Osteocyte (in vitro differentiated cells): ENCODE data around the gene TAF1C. TPM values are rescaled to one million over a fixed set of nuclear protein-coding genes. Genes with fewer than 3 reads are reported as not detected.
A peak's percentile ranks its signal among the peaks of the same experiment; 100 is the strongest.

ENCODE experiments used
- DNase-seq: peaks from one replicate; pipeline ENCODE4 v3.0.0; 2021; ENCODE audit warnings: mixed read lengths; ENCODE audit not compliant: unreplicated experiment; ENCODE audit errors: extremely low spot score
- H3K27ac Mint-ChIP-seq: one replicate; pipeline ENCODE4 v1.8.0; 2021; ENCODE audit warnings: mild to moderate bottlenecking, mixed read lengths; ENCODE audit not compliant: unreplicated experiment
- H3K27me3 Mint-ChIP-seq: one replicate; pipeline ENCODE4 v1.8.0; 2021; ENCODE audit warnings: mixed read lengths; ENCODE audit not compliant: unreplicated experiment
- H3K36me3 Mint-ChIP-seq: one replicate; pipeline ENCODE4 v1.8.0; 2021; ENCODE audit warnings: mixed read lengths; ENCODE audit not compliant: unreplicated experiment
- H3K4me1 Mint-ChIP-seq: one replicate; pipeline ENCODE4 v1.8.0; 2021; ENCODE audit warnings: mixed read lengths; ENCODE audit not compliant: unreplicated experiment
- H3K4me3 Mint-ChIP-seq: one replicate; pipeline ENCODE4 v1.8.0; 2021; ENCODE audit warnings: mild to moderate bottlenecking, moderate library complexity, mixed read lengths; ENCODE audit not compliant: unreplicated experiment
- H3K9me3 Mint-ChIP-seq: one replicate; pipeline ENCODE4 v1.8.0; 2021; ENCODE audit warnings: mixed read lengths; ENCODE audit not compliant: unreplicated experiment
- CTCF ChIP-seq: fragments of 200-600 bp; sonication (generic); IDR thresholded peaks from 2 replicates; pipeline ENCODE4 v1.5.0; 2021; ENCODE audit warnings: antibody characterized with exemption, mild to moderate bottlenecking, moderate library complexity
- total RNA-seq: library from RNA; stranded (reverse); gene quantifications from 2 replicates; pipeline ENCODE4 v1.2.1, GENCODE V29; 2021

Gene TAF1C
- total RNA-seq, 1 donor from 2014 or later = 47.9 TPM

- no peaks in the 10 kb centered on the region for H3K36me3 Mint-ChIP-seq
- H3K4me1 Mint-ChIP-seq = no peaks in the 10 kb centered on the region
- no peak overlapping the region for H3K4me3 Mint-ChIP-seq
- no peak overlapping the region for H3K27ac Mint-ChIP-seq
- no peaks in the 10 kb centered on the region for H3K9me3 Mint-ChIP-seq
- TF ChIP-seq CTCF = no peak
- no peak for DNase-seq
- H3K27me3 Mint-ChIP-seq = peaks cover 44% of the 10 kb centered on the region
Measured at GRCh38 chr16:84155226-84155625, 31.6 kb downstream of the TAF1C start.

GRCh38 chr16:84153660-84154214, 33.1 kb downstream of the TAF1C start:
- no peak for TF ChIP-seq CTCF
- peaks cover 35% of the 10 kb centered on the region for H3K27me3 Mint-ChIP-seq
- no peak for DNase-seq
- no peaks in the 10 kb centered on the region for H3K36me3 Mint-ChIP-seq
- no peak overlapping the region for H3K27ac Mint-ChIP-seq
- H3K4me1 Mint-ChIP-seq = no peaks in the 10 kb centered on the region
- H3K4me3 Mint-ChIP-seq = no peak overlapping the region
- H3K9me3 Mint-ChIP-seq = no peaks in the 10 kb centered on the region

GRCh38 chr16:84150926-84151325, 35.9 kb downstream of the TAF1C start:
- H3K27ac Mint-ChIP-seq = no peak overlapping the region
- H3K36me3 Mint-ChIP-seq = no peaks in the 10 kb centered on the region

GRCh38 chr16:84144859-84145639, 41.8 kb downstream of the TAF1C start, which contains the start of the genes DNAAF1 and HSDL1:
Gene DNAAF1, plus strand, starts transcription at chr16:84145308. Its CDS starts 133 bp downstream, at chr16:84145441.
Gene HSDL1, minus strand, starts transcription at chr16:84145177. Its CDS starts 13,856 bp downstream, at chr16:84131321.
- TF ChIP-seq CTCF = no peak
- Mint-ChIP-seq H3K9me3 (no peaks in the 10 kb centered on the region), H3K36me3 (no peaks in the 10 kb centered on the region), H3K27ac (peak within 1 kb of the TSS; percentile 35), H3K27me3 (peaks cover 16% of the 10 kb centered on the region), H3K4me1 (peaks cover 12% of the 10 kb centered on the region), H3K4me3 (peak within 1 kb of the TSS; percentile 93)
- DNase-seq = peak; percentile 98

More at GRCh38 chr16:84150926-84151325, 35.9 kb downstream of the TAF1C start:
- Mint-ChIP-seq H3K9me3 (no peaks in the 10 kb centered on the region), H3K27me3 (peaks cover 32% of the 10 kb centered on the region), H3K4me3 (no peak overlapping the region), H3K4me1 (no peaks in the 10 kb centered on the region)
- no peak for DNase-seq
- no peak for TF ChIP-seq CTCF

- Mint-ChIP-seq H3K4me3 (peak overlapping the region; percentile 93), H3K9me3 (no peaks in the 10 kb centered on the region), H3K4me1 (peaks cover 16% of the 10 kb centered on the region), H3K27ac (peak overlapping the region; percentile 35), H3K36me3 (no peaks in the 10 kb centered on the region), H3K27me3 (peaks cover 16% of the 10 kb centered on the region)
- no peak for DNase-seq
- no peak for TF ChIP-seq CTCF
Measured at GRCh38 chr16:84144209-84144858, 42.5 kb downstream of the TAF1C start.
